T-cell (primary cell): ENCODE data around the gene HRG. TPM values are rescaled to one million over a fixed set of nuclear protein-coding genes. Genes with fewer than 3 reads are reported as not detected.

ENCODE experiments used
- ATAC-seq, 4 experiments: fragments of 200-7000 bp in 3 of 4; fragments of 150-1000 bp in 1 of 4; cut with Tn5 transposase; replicated peaks in 1 of 4; 1 replicate in 3 of 4; 2 replicates in 1 of 4; pipeline ENCODE4 v1.10.0; 2021; ENCODE audit warnings: moderate library complexity in 3 of 4, mild to moderate bottlenecking in 2 of 4, moderate number of reproducible peaks in 1 of 4
- CTCF ChIA-PET, 2 donors: fragments of 300-600 bp; sonication (Branson Sonifier 250); formaldehyde crosslinking; loops; one replicate each; lab custom pipeline; 2022; ENCODE audit warnings: antibody characterized with exemption in 2 of 2; lab: Charles Lee
- POLR2A ChIA-PET, 2 donors: fragments of 300-600 bp; sonication (Branson Sonifier 250); formaldehyde crosslinking; loops; one replicate each; lab custom pipeline; 2022; ENCODE audit warnings: antibody characterized with exemption in 2 of 2; lab: Charles Lee
- DNase-seq, 35 experiments: peaks; one replicate each; pipeline versions ENCODE4 v3.0.0 to v3.0.0-alpha.2; 2013 to 2023
- H3K27ac ChIP-seq: one replicate; pipeline ENCODE4 v1.5.1; 2013; ENCODE audit warnings: low read length
- H3K27me3 ChIP-seq, 2 experiments: replicated peaks in 1 of 2; 1 replicate in 1 of 2; 2 replicates in 1 of 2; pipeline versions ENCODE4 v1.6.1 to v1.7.0; 2013; ENCODE audit warnings: low read length in 1 of 2, mixed read lengths in 1 of 2; ENCODE audit not compliant: control insufficient read depth in 2 of 2, insufficient read depth in 2 of 2; ENCODE audit errors: extremely low read depth in 1 of 2
- H3K36me3 ChIP-seq, 2 donors: 1 replicate in 1 of 2; 2 replicates in 1 of 2; pipeline versions ENCODE4 v1.6.1 to v1.7.0; 2013; ENCODE audit warnings: low read length in 1 of 2; ENCODE audit not compliant: control insufficient read depth in 2 of 2, insufficient read depth in 1 of 2; ENCODE audit errors: extremely low read depth in 1 of 2
- H3K4me1 ChIP-seq, 2 experiments: 1 replicate in 1 of 2; 2 replicates in 1 of 2; pipeline versions ENCODE4 v1.6.1 to v1.7.0; 2013; ENCODE audit warnings: low read length in 2 of 2, mixed read lengths in 1 of 2; ENCODE audit not compliant: insufficient read depth in 2 of 2, control insufficient read depth in 1 of 2; ENCODE audit errors: extremely low read depth in 1 of 2
- H3K4me3 ChIP-seq, 2 donors: 1 replicate in 1 of 2; 2 replicates in 1 of 2; pipeline versions ENCODE4 v1.5.1 to v1.7.0; 2013; ENCODE audit warnings: mild to moderate bottlenecking in 2 of 2, low read length in 1 of 2, moderate library complexity in 1 of 2; ENCODE audit not compliant: control insufficient read depth in 1 of 2; ENCODE audit errors: extremely low read depth in 1 of 2
- H3K9me3 ChIP-seq: 2 replicates; pipeline ENCODE4 v1.7.0; 2013
- H3K27ac Mint-ChIP-seq, 2 donors: one replicate each; pipeline ENCODE4 v1.8.0; 2020 to 2021; ENCODE audit warnings: mild to moderate bottlenecking in 2 of 2, mixed read lengths in 2 of 2
- H3K27me3 Mint-ChIP-seq, 2 donors: one replicate each; pipeline ENCODE4 v1.8.0; 2021 to 2022; ENCODE audit warnings: mixed read lengths in 2 of 2
- H3K36me3 Mint-ChIP-seq: one replicate; pipeline ENCODE4 v1.8.0; 2021; ENCODE audit warnings: mixed read lengths
- H3K4me1 Mint-ChIP-seq, 3 donors: one replicate each; pipeline ENCODE4 v1.8.0; 2020 to 2022; ENCODE audit warnings: mixed read lengths in 3 of 3, mild to moderate bottlenecking in 1 of 3
- H3K4me3 Mint-ChIP-seq, 3 donors: one replicate each; pipeline ENCODE4 v1.8.0; 2020 to 2022; ENCODE audit warnings: mild to moderate bottlenecking in 3 of 3, mixed read lengths in 3 of 3, moderate library complexity in 3 of 3
- H3K9me3 Mint-ChIP-seq, 3 donors: one replicate each; pipeline ENCODE4 v1.8.0; 2020 to 2022; ENCODE audit warnings: mixed read lengths in 3 of 3
- WGBS: methylation state at CpG from one replicate; pipeline ENCODE4 v1.1.5; 2013; ENCODE audit warnings: missing lambda C conversion rate; ENCODE audit not compliant: insufficient coverage; 5-methylcytosine and 5-hydroxymethylcytosine counted together
- total RNA-seq, 35 experiments: library from RNA in 6 of 35; stranded (reverse) in 6 of 35; fragments of 120-200 nt in 1 of 35; gene quantifications; one replicate each; pipeline versions ENCODE4 v1.2.1 to v1.2.4 and lab custom pipeline; 2013 to 2026

HRG gene
- total RNA-seq, 5 donors from 2014 or later (not counting 1 experiment from before 2014, with no cell fraction given): 0.38 TPM; not detected in 4

- POLR2A ChIA-PET: no interaction called here
- Histone ChIP-seq H3K27ac (no peak overlapping the region), H3K4me3 (no peak overlapping the region), H3K9me3 (no peaks in the 10 kb centered on the region), H3K27me3 (peaks cover 5 to 6% of the 10 kb centered on the region in 2 experiments), H3K4me1 (peaks cover 0 to 13% of the 10 kb centered on the region in 2 experiments), H3K36me3 (no peaks in the 10 kb centered on the region)
- H3K36me3 Mint-ChIP-seq: no peaks in the 10 kb centered on the region
- no peak overlapping the region for H3K27ac Mint-ChIP-seq
- H3K27me3 Mint-ChIP-seq: peaks cover 9 to 25% of the 10 kb centered on the region in 2 donors
- DNase-seq: no peak
- H3K9me3 Mint-ChIP-seq: no peaks in the 10 kb centered on the region
- CTCF ChIA-PET: no interaction called here
- ATAC-seq: no peak
- peaks cover 0 to 8% (median 0%) of the 10 kb centered on the region in 3 donors for H3K4me1 Mint-ChIP-seq
- H3K4me3 Mint-ChIP-seq: no peak overlapping the region
- 88% methylated on average over 7 of the region's 7 CpGs for WGBS
Observed at GRCh38 chr3:186691676-186692075, 25.9 kb downstream of the HRG start.

GRCh38 chr3:186693843-186694242 is 28.0 kb downstream of the HRG start:
- no peak overlapping the region for H3K27ac Mint-ChIP-seq
- ChIA-PET CTCF (no interaction called here), POLR2A (no interaction called here)
- H3K27me3 ChIP-seq: peaks cover 5 to 7% of the 10 kb centered on the region in 2 experiments
- H3K9me3 Mint-ChIP-seq: no peaks in the 10 kb centered on the region
- no peaks in the 10 kb centered on the region for H3K9me3 ChIP-seq
- WGBS: no CpG with 5 or more reads among the region's 3 CpGs
- peaks cover 0 to 8% (median 0%) of the 10 kb centered on the region in 3 donors for H3K4me1 Mint-ChIP-seq
- H3K4me3 ChIP-seq: no peak overlapping the region
- no peak overlapping the region for H3K4me3 Mint-ChIP-seq
- no peak overlapping the region for H3K27ac ChIP-seq
- H3K36me3 ChIP-seq: no peaks in the 10 kb centered on the region
- no peaks in the 10 kb centered on the region for H3K36me3 Mint-ChIP-seq
- H3K27me3 Mint-ChIP-seq: peaks cover 0 to 21% of the 10 kb centered on the region in 2 donors
- H3K4me1 ChIP-seq: peaks cover 0 to 7% of the 10 kb centered on the region in 2 experiments
- DNase-seq (no peak), ATAC-seq (no peak)

- H3K4me3 ChIP-seq: no peak overlapping the region
- Mint-ChIP-seq H3K27ac (no peak overlapping the region), H3K4me1 (peaks cover 0 to 8% (median 0%) of the 10 kb centered on the region in 3 donors), H3K4me3 (no peak overlapping the region), H3K9me3 (no peaks in the 10 kb centered on the region), H3K36me3 (no peaks in the 10 kb centered on the region), H3K27me3 (peaks cover 0 to 21% of the 10 kb centered on the region in 2 donors)
- peaks cover 0 to 7% of the 10 kb centered on the region in 2 experiments for H3K4me1 ChIP-seq
- no peak for DNase-seq
- H3K27ac ChIP-seq: no peak overlapping the region
- 100% methylated on average over 2 of the region's 6 CpGs for WGBS
- ChIA-PET POLR2A (no interaction called here), CTCF (no interaction called here)
- peaks cover 5 to 7% of the 10 kb centered on the region in 2 experiments for H3K27me3 ChIP-seq
- no peak for ATAC-seq
- H3K36me3 ChIP-seq: no peaks in the 10 kb centered on the region
- no peaks in the 10 kb centered on the region for H3K9me3 ChIP-seq
Observed at GRCh38 chr3:186694288-186695032, 28.6 kb downstream of the HRG start.

- no peak overlapping the region for H3K4me3 ChIP-seq
- peaks cover 5 to 7% of the 10 kb centered on the region in 2 experiments for H3K27me3 ChIP-seq
- Mint-ChIP-seq H3K9me3 (no peaks in the 10 kb centered on the region), H3K4me3 (no peak overlapping the region), H3K4me1 (peaks cover 0 to 4% (median 0%) of the 10 kb centered on the region in 3 donors), H3K36me3 (no peaks in the 10 kb centered on the region), H3K27ac (no peak overlapping the region), H3K27me3 (peaks cover 0 to 17% of the 10 kb centered on the region in 2 donors)
- no peaks in the 10 kb centered on the region for H3K9me3 ChIP-seq
- ATAC-seq: no peak
- no peaks in the 10 kb centered on the region for H3K36me3 ChIP-seq
- H3K4me1 ChIP-seq: peaks cover 0 to 7% of the 10 kb centered on the region in 2 experiments
- ChIA-PET POLR2A (no interaction called here), CTCF (no interaction called here)
- DNase-seq: no peak
- 60% methylated on average over 1 of the region's 2 CpGs for WGBS
- no peak overlapping the region for H3K27ac ChIP-seq
Observed at GRCh38 chr3:186696522-186696921, 30.7 kb downstream of the HRG start.

- H3K9me3 ChIP-seq: no peaks in the 10 kb centered on the region
- ChIA-PET POLR2A (no interaction called here), CTCF (no interaction called here)
- H3K36me3 Mint-ChIP-seq: no peaks in the 10 kb centered on the region
- peaks cover 0 to 12% of the 10 kb centered on the region in 2 donors for H3K27me3 Mint-ChIP-seq
- peaks cover 2 to 5% of the 10 kb centered on the region in 2 experiments for H3K27me3 ChIP-seq
- H3K4me3 Mint-ChIP-seq: no peak overlapping the region
- WGBS: 81% methylated on average over 4 of the region's 4 CpGs
- no peak overlapping the region for H3K4me3 ChIP-seq
- no peaks in the 10 kb centered on the region for H3K4me1 ChIP-seq
- no peak overlapping the region for H3K27ac Mint-ChIP-seq
- no peaks in the 10 kb centered on the region for H3K4me1 Mint-ChIP-seq
- ATAC-seq (no peak), DNase-seq (no peak)
- H3K36me3 ChIP-seq: no peaks in the 10 kb centered on the region
- no peak overlapping the region for H3K27ac ChIP-seq
- H3K9me3 Mint-ChIP-seq: no peaks in the 10 kb centered on the region
Observed at GRCh38 chr3:186697510-186697909, 31.7 kb downstream of the HRG start.

GRCh38 chr3:186700267-186700666 is 34.5 kb downstream of the HRG start:
- no peaks in the 10 kb centered on the region for H3K4me1 Mint-ChIP-seq
- ATAC-seq: no peak

More at GRCh38 chr3:186700267-186700666, 34.5 kb downstream of the HRG start:
- no peak overlapping the region for H3K27ac ChIP-seq
- H3K4me1 ChIP-seq: no peaks in the 10 kb centered on the region
- 88% methylated on average over 1 of the region's 3 CpGs for WGBS
- no peak overlapping the region for H3K4me3 Mint-ChIP-seq
- H3K27me3 Mint-ChIP-seq: peaks cover 3 to 16% of the 10 kb centered on the region in 2 donors
- ChIA-PET POLR2A (no interaction called here), CTCF (no interaction called here)
- H3K27me3 ChIP-seq: peaks cover under 1 to 2% of the 10 kb centered on the region in 2 experiments
- H3K27ac Mint-ChIP-seq: no peak overlapping the region
- H3K9me3 Mint-ChIP-seq: no peaks in the 10 kb centered on the region
- no peaks in the 10 kb centered on the region for H3K36me3 ChIP-seq
- DNase-seq: no peak
- H3K4me3 ChIP-seq: no peak overlapping the region
- no peaks in the 10 kb centered on the region for H3K36me3 Mint-ChIP-seq
- no peaks in the 10 kb centered on the region for H3K9me3 ChIP-seq
